Fibroblast of the aortic adventitia (primary cell): Measurements from ENCODE around the gene PITPNM3. TPM values are rescaled to one million over a fixed set of nuclear protein-coding genes. Genes with fewer than 3 reads are reported as not detected.

Experiments
- DNase-seq: peaks from one replicate; pipeline ENCODE4 v3.0.0-alpha.2; 2010; ENCODE audit warnings: low read depth
- H3K4me3 ChIP-seq: 2 replicates; pipeline ENCODE4 v1.5.1; 2011; ENCODE audit warnings: low read depth, mild to moderate bottlenecking, control low read depth, low read length, moderate library complexity
- total RNA-seq: library from RNA; depleted of rRNA; stranded (reverse); fragments of >200 nt; gene quantifications from 2 replicates; pipeline ENCODE4 v1.2.3, GENCODE V29; 2012; ENCODE audit warnings: low replicate concordance
- TF ChIP-seq, protein P1 (sequence below): IDR thresholded peaks from 2 replicates; pipeline ENCODE4 v1.5.1; 2011; ENCODE audit warnings: mild to moderate bottlenecking, low read length, control low read depth, inconsistent platforms; ENCODE audit not compliant: insufficient read depth

The PITPNM3 gene
- total RNA-seq, 1 donor: 1.3 TPM

DNA sequence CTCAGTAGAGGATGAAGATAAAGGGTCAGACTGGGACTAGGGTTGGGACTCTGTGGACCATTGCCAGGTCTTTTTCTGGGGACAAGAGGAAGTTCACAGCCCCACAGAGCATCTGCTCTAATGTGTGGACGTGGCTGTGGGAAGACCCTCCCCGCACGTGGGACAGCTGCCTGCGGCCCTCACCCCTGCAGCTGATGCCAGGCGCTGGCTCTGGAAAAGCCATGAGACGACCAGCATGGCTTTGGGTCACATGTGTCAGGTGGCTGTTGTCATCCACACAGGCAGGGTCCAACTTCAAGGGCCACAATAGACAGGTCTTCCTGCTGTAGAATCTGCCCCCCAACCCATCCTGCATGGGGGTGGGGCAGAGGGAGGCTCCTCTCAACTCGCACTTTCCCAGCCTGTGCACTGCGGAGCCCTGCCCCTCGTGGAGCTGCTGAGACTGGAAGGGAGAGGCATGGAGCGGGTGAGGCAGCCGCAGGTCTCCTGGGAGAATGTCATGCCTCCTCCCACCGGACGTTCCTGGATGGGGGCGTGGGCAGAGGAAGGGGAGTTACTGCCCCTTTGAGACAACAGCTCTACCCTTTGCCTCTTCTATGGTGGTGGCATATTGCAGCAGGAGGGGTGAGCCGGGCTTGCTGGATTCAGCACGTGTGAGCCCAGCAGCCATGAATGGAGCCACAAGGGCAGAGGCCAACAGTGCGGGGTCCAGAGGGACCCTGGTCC lies 58.7 kb downstream of the PITPNM3 start:
- H3K4me3 ChIP-seq: no peak overlapping the region
- DNase-seq: no peak
- TF ChIP-seq, protein P1, sequence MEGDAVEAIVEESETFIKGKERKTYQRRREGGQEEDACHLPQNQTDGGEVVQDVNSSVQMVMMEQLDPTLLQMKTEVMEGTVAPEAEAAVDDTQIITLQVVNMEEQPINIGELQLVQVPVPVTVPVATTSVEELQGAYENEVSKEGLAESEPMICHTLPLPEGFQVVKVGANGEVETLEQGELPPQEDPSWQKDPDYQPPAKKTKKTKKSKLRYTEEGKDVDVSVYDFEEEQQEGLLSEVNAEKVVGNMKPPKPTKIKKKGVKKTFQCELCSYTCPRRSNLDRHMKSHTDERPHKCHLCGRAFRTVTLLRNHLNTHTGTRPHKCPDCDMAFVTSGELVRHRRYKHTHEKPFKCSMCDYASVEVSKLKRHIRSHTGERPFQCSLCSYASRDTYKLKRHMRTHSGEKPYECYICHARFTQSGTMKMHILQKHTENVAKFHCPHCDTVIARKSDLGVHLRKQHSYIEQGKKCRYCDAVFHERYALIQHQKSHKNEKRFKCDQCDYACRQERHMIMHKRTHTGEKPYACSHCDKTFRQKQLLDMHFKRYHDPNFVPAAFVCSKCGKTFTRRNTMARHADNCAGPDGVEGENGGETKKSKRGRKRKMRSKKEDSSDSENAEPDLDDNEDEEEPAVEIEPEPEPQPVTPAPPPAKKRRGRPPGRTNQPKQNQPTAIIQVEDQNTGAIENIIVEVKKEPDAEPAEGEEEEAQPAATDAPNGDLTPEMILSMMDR: no peak

DNA sequence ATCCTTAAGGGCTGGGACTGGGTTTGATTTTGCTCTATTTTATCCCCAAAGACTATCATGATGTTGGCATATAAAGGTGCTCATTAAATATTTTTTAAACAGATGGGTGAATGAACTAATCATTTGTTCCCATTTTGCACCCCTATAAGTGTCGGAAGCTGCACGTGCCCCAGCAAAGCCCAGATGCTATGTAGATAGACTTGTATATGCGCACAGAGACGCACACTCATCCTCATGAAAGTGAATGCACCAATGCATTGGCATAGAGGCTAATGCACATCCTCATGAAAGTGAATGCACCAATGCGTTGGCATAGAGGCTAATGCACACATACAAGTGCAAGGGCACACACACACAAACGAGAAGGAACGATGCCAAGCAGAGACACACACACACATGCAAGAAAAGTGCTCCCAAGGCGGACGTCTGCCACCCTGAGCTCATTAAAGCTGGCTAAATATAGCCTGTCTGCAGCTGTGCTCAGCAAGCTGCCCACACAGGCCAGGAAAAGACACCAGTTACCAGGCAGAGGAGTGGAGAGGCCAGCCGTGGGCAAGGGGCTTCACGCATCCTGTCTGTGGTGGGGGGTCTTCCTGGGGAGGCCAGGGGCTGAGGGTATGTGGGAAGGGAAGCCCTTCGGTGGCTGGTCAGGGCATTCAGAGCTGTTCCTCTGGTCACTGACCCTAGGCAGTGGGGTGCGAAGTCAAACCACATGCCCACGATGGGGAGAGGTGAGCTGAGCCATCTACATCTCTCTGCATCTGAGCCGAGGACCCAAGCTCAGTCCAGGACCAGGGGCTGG lies 59.5 kb downstream of the PITPNM3 start:
- TF ChIP-seq, protein P1: no peak
- H3K4me3 ChIP-seq: no peak overlapping the region
- no peak for DNase-seq

DNA sequence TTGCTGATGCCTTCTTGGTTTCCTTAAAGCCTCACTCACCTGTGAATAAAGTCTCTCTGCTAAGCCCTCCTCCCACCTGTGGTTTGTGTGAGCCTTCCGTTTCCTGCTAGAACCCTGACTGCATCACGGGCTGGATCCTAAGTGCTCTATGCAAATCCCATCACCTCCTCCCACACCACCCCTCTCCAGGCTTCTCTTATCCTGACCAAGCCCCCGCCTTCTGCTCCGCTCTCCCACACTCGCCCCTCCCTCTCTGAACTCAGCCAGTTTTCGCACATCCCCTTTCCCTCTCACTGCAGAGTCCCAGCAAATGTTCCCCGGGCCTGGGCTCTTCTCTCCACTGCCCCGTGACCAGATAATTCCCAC lies 60.3 kb downstream of the PITPNM3 start:
- DNase-seq: no peak
- TF ChIP-seq, protein P1: no peak
- no peak overlapping the region for H3K4me3 ChIP-seq

DNA sequence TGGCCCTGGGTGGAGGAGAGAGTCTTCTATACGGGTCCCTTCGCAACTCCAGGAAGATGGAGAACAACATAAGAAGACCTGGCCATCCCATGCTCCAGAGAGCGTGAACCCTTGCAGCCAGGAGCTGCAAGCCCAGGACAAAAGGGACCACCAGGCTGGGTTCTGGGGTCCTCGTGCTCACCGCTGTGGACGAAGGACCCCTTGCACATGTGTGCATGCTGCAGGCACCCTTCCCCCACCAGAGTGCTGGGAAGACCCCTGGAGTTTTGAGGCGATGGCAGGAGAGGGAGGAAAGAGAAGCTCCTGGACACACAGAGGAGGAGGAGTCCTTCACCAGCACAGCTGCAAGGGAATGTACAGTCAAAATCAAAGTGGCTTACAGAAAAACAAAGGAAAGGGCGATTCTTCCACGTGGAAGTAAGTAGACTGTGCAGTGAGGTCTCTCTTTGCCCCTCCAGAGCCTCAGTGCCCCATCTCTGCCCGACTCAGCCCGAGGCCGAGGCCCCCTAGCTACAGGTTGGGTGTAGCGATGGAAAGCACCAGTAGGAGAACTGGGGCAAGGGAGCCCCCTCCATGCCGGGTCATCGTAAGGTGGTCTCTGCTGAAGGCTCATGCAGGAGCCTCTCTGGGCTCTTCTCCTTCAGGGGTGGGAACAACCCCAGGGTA lies 60.8 kb downstream of the PITPNM3 start:
- no peak for DNase-seq
- TF ChIP-seq, protein P1: no peak
- no peak overlapping the region for H3K4me3 ChIP-seq

DNA sequence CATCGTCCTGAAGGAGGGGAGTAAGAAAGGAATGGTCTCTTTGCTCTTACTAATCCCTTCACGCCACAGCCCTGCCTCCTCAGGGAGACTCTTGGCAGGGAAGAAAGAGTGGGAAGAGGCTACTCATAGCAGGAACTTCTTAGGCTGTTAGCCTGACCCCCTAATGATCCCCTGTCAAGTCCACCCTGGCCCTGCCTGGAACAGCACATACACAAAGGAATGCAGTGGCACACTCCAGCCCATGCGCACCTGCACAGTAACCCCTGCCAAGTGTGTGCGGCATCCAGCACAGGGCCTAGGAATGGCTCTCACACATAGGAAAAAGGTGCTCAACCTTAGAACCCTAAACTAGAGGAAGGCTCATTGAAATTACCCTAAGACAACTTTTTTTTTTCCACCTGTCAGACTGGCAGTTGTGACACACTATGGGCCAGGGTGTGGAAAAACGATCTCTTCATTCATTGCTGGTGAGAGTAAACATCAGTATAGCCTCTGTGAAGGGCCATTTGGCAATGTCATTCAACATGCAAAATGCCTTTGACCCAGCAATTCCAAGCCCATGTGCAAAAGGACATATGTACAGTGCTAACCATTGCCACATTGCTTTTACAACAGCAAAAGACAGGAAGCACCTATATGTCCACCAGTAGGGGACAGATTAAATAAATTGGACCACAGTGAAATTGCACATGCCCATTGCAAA lies 62.0 kb downstream of the PITPNM3 start:
- no peak overlapping the region for H3K4me3 ChIP-seq
- no peak for DNase-seq
- TF ChIP-seq, protein P1: no peak

DNA sequence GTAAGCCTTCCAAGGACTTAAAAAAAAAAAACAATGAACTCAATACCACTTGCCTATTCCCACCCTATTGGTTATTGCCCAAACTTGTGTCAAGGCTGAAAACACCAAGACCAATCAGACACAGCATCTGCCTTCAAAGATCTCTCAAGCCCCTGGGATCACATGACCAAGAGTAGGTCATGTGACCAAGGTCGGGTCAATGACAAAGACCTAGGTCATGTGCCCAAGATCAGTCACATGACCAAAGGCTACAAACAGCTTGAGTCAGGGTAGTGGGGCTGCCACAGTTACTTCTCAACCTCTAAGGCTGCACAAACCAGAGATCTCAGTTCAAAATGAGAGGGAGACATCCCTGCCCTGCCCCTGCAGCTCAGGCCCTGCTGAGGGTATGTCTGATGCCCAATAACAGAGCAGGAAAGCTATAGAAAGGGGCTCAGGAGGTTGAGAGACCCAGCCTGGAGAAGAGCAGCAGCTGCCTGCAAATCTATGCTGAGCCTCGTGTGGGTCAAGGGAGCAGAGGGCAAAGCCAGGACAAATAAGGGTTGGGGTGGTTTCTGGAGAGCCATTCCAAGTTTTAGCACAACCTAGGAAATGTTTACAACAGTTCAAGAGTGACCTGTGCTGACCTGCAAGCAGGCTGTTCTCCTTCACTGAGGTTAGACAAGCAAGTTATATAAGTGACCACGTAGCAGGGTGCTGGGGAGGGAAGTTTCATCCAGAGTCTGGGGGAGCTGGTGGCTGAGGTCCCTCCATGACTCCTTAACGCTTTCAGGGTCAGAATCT lies 63.3 kb downstream of the PITPNM3 start:
- TF ChIP-seq, protein P1: no peak
- DNase-seq: no peak
- no peak overlapping the region for H3K4me3 ChIP-seq
